GM12873 (cell line): ENCODE results near the gene CYP2C8.

Experiments used
- TF ChIP-seq, protein P1 (sequence below): IDR thresholded peaks from 2 replicates; pipeline ENCODE4 v1.5.1; 2012; ENCODE audit warnings: low read depth, mild to moderate bottlenecking, moderate library complexity, low read length, control low read depth; ENCODE audit not compliant: insufficient read depth; ENCODE audit errors: missing control alignments

CYP2C8 gene

DNA sequence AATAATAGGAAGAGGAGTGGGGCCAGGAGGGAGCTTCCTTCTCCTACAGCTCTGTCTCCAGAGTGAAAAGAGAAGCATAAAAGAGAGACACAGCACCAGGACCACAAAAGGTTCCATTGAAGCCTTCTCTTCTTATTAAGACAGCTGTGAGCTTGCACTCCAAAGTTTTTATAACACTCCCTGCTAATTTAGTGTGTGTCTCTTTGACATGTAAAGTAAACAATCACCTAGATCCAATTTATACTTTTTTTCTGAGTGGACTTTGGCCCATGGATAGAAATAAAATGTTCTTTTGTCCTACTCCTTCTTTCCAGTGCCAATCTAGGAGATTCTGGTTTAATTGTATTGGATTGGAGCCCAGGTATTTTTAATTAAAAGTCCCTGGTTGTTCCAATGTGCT, at the start of gene CYP2C8:
TSS of gene CYP2C8 (minus strand) at position 212 of the 400 bp plus-strand sequence. CDS start at position 117, 95 bp downstream.
- TF ChIP-seq, protein P1, sequence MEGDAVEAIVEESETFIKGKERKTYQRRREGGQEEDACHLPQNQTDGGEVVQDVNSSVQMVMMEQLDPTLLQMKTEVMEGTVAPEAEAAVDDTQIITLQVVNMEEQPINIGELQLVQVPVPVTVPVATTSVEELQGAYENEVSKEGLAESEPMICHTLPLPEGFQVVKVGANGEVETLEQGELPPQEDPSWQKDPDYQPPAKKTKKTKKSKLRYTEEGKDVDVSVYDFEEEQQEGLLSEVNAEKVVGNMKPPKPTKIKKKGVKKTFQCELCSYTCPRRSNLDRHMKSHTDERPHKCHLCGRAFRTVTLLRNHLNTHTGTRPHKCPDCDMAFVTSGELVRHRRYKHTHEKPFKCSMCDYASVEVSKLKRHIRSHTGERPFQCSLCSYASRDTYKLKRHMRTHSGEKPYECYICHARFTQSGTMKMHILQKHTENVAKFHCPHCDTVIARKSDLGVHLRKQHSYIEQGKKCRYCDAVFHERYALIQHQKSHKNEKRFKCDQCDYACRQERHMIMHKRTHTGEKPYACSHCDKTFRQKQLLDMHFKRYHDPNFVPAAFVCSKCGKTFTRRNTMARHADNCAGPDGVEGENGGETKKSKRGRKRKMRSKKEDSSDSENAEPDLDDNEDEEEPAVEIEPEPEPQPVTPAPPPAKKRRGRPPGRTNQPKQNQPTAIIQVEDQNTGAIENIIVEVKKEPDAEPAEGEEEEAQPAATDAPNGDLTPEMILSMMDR: no peak

DNA sequence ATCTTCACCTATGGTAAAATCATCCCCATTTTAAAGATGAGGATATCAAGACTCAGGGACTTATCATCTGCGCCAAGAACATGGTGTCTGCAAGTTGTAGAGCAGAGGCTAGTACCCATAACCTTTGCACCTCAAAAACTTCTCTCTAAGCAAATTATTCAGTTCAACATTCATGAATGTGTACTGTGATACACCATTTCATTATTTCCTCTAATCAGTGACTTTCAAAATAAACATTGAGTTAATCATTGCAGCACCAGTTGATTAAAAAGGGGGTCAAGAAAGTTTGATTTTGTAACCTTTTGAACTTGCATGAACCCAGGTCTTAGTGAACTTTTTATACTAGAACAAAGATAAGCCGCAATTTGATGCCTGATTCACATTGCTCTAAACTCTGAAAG, 47.6 kb upstream of the CYP2C8 start:
- TF ChIP-seq, protein P1: no peak

DNA sequence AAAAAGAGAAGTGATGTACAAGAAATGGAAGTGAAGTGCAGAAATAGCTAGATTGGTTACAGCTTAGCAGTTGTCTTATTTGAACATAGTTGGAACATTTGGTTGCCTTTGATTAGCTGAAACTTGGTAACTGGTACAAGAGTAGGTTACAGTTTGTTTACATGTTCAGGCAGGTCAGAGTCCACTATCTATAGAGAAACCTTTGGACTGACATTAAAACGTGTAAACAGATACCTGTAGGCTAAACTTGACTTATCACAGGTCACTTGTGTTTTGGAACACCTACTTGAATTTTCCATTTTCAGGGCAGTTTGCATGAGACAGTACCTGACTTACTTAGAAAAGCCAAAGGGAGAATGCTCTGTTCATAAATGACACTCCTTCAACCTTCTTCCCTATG, 28.5 kb upstream of the CYP2C8 start:
- TF ChIP-seq, protein P1: no peak

DNA sequence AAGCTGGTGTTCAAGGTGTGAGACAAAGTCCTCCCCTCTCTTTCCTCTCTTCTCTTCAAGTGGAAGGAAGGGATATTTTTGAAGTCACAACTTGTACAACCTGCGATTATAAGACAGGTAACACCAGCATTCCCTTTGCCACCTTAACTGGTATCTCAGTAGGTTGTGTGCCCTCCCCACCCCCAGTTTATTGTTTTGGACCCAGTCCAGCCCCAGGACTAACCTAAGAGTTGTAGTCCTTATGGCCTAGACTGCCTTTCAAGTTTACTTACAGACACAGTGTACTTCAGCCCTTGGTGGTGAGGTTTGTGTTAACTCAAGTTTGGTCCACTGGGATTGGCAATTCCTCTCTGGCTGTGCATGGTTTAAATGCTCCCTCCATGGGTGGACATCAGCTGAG, 26.8 kb upstream of the CYP2C8 start:
- TF ChIP-seq, protein P1: no peak

DNA sequence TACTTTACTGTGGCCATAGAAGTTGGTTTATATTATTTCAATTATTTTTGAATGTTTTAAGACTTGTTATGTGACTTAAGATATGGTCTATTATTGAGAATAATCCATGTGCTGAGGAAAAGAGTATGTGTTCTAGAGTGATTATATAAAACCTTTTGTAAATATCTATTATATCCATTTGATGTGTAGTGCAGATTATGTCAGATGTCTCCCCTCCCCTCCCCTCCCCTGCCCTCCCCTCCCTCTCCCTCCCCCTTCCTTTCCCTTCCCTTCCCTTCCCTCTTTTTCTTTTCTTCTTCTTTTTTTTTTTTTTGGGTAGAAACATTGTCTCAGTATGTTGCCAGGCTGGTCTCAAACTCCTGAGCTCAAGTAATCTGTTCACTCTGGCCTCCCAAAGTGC, 8.3 kb upstream of the CYP2C8 start:
- TF ChIP-seq, protein P1: no peak

DNA sequence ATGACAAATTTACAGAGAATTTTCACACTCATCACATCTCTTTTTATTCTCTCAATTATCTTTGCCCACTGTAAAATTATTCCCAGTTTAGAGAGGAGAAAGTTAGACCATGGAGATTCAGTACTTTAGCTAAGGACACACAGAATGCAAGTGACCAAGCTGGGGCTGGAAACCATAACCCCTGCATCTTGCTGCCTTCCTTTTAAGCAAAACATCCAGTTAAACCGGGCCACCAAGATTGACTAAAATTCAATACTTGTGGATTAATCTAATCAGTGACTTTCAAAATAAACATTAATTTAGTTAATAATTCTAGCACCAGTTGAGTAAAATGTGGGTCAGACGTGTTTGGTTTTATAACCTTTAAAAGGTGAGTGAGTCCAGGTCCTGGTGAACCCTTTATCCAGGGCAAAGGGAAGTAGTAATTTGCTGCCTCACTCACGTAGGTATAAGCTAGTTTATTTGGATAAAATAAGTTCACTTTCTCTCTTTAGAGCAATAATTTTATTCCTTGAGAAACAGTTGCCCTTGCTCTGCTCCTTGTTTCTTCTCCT, 1.9 kb upstream of the CYP2C8 start:
- TF ChIP-seq, protein P1: no peak

DNA sequence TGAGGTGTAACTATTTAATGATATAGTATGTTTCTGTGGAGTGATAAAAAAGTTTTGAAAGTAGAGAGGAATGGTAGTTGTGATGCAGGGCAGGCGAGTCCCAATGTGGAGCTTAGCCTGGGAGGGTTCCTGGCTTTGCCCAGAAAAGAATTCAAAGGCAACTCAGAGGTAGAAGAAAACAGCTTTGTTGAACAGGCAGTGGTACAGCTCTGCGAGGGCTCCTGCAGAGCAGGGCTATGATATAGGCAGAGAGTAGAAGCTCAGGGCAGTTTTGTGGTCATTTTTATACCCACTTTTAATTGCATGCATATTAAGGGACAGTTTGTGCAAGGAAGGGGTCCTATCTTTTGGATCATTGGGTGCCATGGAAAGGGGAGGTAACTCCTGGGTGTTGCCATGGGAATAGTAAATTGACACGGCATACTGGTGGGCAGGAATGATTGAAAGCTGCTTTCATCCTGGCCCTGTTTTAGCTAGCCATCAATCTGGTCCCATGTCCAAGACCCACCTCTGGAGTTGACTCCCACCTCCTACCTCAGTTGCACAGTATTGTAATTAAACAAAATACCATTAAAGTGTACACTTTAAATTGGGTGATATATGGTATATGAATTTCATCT, 12.4 kb downstream of the CYP2C8 start:
- TF ChIP-seq, protein P1: no peak
